UCSD-AML1 (cell line): ENCODE measurements around the gene ZGPAT.

Experiments
- DNase-seq: peaks from one replicate; lab custom pipeline; 2025; ENCODE audit not compliant: unreplicated experiment; lab: John Stamatoyannopoulos, UW

ZGPAT gene

DNA sequence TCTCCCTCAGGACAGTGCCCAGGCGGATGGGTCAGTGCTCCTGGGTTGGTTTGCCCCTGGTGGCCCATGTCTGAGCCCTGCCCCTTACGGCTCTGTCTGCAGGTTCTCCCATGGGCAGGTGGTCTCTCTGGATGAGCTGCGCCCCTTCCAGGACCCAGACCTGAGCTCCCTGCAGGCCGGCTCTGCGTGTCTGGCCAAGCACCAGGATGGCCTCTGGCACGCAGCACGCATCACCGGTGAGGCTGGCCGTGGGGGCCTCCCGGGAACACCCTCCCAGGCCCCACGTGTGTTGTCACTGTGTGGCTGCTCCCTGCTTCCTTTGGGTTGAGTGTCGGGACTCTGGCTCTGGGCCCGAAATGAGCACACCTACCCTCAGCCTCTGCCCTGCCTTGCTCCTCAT, 25.3 kb downstream of the ZGPAT start:
- DNase-seq, result no peak

GRCh38 chr20:63733579-63734081, 25.8 kb downstream of the ZGPAT start:
- no peak for DNase-seq

DNA sequence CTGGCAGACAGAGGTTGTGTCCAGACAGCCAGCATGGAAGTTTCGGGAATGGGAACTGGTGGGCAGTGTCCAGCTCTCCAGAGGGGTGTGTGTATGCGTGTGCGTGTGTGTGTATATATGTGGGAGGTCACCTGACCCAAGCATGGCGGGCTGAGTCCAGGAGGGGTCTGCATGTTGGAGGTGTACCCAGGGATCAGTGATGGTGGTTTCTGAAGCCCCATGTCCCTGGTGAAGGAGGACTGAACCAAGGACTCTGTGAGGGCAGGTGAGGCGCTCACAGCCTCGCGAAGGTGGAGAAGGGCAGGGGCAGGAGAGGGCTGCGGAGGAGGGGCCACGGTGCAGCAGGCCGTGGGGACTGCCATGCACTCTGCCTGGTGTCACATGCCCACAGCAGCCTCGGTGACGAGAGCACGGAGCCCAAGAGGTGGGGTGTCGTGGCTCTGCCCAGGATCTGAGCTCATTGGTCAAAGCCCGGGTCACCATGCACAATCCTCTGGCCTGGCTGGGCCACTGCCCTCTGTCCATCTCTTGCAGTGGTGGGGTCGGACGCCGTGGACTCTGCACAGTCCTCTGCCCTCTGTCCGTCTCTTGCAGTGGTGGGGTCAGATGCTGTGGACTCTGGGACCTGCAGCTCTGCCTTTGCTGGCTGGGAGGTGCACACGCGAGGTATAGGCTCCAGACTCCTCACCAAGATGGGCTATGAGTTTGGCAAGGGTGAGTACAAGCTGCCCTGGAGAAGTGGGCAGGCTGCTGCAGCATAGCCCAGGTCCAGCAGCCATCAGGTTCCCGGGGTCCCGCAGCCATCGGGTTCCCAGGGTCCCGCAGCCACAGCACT, 26.5 kb downstream of the ZGPAT start:
- no peak for DNase-seq

DNA sequence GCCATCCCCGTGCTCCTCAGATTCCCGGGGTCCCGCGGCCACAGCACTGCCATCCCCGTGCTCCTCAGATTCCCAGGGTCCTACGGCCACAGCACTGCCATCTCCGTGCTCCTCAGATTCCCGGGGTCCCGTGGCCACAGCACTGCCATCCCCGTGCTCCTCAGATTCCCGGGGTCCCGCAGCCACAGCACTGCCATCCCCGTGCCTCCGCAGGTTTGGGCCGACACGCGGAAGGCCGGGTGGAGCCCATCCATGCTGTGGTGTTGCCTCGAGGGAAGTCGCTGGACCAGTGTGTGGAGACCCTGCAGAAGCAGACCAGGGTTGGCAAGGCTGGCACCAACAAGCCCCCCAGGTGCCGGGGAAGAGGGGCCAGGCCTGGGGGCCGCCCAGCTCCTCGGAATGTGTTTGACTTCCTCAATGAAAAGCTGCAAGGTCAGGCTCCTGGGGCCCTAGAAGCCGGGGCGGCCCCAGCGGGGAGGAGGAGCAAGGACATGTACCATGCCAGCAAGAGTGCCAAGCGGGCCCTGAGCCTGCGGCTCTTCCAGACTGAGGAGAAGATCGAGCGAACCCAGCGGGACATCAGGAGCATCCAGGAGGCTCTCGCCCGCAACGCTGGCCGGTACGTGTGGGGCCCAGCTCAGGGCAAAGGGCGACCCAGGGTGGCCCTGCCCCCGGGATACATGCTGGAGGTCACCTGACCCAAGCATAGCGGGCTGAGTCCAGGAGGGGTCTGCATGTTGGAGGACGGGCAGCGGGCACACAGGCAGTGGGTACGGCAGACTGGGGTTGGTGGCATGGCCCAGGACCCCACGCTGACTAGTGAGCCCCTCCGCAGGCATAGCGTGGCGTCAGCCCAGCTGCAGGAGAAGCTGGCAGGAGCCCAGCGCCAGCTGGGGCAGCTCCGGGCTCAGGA, 27.4 kb downstream of the ZGPAT start:
- DNase-seq, result no peak

- DNase-seq, result no peak
Observed at GRCh38 chr20:63735859-63736718, 28.2 kb downstream of the ZGPAT start, which contains the start of gene LIME1. LIME1 (plus strand) TSS chr20:63736664; CDS start chr20:63737550, 886 bp downstream.

DNA sequence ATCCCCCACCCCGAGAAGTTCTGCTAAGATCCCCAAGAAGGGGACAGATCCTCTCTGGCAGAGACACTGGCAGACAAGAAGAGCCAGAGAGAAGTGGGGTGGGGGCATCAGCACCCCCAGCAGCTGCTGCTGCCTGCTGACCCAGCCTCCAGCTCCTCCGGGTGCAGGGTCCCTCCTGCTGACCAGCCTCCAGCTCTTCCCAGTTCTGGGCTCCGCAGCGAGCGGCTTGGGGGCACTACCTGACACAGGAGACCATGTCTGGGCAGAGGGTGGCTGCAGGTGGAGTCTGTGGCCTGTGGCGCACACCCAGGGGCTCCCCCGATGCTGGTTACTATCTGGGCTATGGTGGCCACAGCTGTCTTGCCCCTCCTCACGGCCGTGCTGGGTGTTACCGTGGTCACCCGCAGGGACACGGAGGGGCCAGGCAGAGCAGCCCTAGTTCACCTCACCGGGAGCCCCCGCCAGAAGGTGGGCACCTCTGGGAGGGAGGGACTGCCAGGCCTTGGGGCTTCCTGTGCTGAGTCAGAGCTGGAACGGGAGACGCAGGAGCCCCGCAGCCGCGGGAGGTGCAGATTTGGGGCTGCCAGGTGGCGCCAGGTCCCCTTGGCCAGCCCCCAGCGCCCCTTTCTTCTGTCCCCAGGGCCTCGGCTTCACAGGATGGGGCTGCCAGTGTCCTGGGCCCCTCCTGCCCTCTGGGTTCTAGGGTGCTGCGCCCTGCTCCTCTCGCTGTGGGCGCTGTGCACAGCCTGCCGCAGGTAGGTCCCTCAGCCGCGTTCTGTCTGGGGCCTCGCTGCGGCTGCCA, 29.3 kb downstream of the ZGPAT start:
- DNase-seq, result no peak

- DNase-seq, result no peak
Observed at GRCh38 chr20:63737695-63737944, 29.8 kb downstream of the ZGPAT start.

DNA sequence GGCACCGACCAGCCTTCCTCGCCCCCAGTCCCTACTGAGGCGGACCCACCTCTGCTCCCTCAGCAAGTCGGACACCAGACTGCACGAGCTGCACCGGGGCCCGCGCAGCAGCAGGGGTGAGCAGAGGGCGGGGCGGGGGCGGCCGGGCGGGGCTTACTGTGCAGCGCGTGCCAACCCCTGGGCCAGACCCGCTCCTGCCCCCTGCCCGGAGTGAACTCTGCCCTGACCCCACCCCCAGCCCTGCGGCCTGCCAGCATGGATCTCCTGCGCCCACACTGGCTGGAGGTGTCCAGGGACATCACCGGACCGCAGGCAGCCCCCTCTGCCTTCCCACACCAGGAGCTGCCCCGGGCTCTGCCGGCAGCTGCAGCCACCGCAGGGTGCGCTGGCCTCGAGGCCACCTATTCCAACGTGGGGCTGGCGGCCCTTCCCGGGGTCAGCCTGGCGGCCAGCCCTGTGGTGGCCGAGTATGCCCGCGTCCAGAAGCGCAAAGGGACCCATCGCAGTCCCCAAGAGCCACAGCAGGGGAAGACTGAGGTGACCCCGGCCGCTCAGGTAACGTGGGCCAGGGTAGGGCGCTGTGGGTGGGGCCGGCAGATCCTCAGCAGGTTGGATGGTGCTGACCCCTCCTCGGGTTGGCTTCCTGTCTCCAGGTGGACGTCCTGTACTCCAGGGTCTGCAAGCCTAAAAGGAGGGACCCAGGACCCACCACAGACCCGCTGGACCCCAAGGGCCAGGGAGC, 30.3 kb downstream of the ZGPAT start:
- no peak for DNase-seq

DNA sequence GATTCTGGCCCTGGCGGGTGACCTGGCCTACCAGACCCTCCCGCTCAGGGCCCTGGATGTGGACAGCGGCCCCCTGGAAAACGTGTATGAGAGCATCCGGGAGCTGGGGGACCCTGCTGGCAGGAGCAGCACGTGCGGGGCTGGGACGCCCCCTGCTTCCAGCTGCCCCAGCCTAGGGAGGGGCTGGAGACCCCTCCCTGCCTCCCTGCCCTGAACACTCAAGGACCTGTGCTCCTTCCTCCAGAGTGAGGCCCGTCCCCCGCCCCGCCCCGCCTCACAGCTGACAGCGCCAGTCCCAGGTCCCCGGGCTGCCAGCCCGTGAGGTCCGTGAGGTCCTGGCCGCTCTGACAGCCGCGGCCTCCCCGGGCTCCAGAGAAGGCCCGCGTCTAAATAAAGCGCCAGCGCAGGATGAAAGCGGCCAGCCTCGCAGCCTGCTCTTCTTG, 30.9 kb downstream of the ZGPAT start:
- no peak for DNase-seq

DNA sequence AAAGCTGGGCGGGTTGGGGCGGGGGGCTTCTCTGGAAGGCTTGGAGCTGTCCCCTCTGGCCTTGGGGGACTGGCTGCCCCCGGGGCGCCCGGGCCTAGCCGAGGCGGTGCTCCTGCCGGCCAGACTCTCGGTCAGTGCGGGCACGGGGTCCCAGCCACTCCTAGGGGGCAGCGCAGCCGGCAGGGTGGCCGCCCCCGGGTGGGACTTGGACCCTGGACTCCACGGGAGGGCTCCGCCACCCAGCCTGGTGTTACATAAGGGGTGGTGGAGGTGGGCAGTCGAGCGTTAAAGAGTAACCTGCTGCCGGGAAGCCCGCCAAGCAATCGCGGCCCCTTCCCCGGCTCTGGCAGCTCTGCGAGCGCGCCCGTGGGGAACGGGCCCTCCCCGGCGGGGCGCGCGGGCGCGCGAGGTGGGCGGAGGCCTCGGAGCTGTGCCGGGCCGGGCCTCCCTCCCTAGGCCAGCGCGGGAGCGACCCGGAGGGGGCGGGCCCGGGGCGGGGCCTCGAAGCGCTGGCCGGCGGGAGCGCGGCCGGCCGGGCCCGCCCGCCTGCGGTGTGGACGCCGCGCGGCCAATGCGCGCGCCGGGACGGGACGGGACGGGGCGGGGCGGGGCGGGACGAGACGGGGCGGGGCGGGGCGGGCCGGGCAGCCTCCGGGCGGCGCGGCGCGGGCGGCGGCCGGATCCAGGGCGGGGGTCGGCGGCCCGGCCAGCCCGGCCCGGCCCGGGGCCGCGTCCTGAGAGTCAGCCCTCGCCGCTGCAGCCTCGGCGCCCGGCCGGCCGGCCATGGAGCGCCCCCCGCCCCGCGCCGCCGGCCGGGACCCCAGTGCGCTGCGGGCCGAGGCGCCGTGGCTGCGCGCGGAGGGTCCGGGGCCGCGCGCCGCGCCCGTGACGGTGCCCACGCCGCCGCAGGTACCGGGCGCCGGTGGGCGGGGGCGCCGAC, 31.6 kb downstream of the ZGPAT start, which contains the start of gene SLC2A4RG:
Gene SLC2A4RG (plus strand): TSS at position 647 of the 940 bp plus-strand sequence. CDS start 137 bp downstream, at position 784.
- peak; percentile 77 for DNase-seq

- peak; percentile 49 for DNase-seq
Observed at GRCh38 chr20:63740070-63740626, 32.3 kb downstream of the ZGPAT start.

DNA sequence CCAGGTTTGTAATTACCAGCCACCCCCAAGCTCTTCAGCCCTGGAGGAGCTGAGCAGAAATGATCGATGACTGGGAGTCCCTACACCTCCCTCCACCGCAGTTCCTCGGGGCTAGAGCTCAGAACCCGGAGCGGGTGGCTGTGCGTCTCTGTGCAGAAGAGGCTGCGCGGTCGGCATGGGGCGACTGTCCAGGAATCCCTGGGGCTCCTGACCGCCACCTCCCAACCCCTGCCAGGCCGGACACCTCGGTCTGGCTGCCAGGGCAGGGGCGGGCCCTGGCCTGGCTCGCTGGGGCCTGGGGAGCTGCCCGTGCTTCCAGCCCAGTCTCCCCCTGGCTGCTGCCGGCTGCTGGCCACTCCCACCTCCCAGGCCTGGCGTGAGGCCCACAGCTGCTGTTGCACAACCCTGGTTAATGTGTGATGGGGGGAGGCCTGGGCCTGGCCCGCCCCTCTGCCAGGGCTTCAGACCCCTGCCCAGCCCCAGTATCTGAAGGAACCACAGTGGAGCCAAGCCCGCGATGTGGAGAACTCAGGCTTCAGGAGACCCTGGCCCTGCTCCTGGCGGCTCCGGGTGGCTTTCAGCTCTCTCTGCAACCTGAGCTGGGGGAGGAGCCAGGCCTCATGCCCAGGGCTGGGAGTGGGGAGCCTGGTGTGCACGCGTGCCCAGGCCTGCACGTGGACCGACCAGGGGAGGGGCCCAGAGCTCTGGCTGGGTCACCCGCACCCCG, 33.0 kb downstream of the ZGPAT start:
- peak; percentile 69 for DNase-seq

DNA sequence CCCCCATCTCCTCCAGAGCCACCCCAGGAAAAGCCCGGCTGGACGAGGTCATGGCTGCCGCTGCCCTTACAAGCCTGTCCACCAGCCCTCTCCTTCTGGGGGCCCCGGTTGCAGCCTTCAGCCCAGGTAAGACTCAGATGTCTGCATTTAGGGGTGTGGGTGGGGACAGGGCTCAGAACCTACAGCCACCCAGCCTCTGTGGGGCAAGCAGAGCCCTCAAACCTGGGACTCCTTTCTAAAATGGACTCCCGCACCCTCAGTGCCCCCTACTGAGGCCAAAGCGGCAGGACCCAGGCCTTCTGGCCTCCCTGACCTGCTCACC, 33.5 kb downstream of the ZGPAT start:
- no peak for DNase-seq

DNA sequence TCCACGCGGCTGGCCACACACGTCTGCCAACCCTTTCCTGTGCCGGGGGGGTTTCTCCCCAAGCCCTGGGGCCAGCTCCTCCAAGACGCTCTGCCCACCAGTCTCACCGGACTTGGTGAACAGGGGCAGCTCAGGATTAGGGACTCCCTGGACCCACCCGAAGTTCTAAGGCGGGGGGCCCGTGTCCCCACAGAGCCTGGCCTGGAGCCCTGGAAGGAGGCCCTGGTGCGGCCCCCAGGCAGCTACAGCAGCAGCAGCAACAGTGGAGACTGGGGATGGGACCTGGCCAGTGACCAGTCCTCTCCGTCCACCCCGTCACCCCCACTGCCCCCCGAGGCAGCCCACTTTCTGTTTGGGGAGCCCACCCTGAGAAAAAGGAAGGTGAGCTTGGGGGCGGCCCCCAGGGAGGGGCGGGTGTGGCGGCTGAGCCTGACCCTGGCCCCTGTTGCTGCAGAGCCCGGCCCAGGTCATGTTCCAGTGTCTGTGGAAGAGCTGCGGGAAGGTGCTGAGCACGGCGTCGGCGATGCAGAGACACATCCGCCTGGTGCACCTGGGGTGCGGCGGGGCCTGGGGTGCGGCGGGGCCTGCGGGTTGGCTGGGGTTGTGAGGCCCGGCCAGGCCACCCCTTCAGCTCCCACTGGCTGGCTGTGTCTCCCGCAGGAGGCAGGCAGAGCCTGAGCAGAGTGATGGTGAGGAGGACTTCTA, 34.0 kb downstream of the ZGPAT start:
- DNase-seq, result no peak

GRCh38 chr20:63742381-63743024, 34.7 kb downstream of the ZGPAT start:
- no peak for DNase-seq

DNA sequence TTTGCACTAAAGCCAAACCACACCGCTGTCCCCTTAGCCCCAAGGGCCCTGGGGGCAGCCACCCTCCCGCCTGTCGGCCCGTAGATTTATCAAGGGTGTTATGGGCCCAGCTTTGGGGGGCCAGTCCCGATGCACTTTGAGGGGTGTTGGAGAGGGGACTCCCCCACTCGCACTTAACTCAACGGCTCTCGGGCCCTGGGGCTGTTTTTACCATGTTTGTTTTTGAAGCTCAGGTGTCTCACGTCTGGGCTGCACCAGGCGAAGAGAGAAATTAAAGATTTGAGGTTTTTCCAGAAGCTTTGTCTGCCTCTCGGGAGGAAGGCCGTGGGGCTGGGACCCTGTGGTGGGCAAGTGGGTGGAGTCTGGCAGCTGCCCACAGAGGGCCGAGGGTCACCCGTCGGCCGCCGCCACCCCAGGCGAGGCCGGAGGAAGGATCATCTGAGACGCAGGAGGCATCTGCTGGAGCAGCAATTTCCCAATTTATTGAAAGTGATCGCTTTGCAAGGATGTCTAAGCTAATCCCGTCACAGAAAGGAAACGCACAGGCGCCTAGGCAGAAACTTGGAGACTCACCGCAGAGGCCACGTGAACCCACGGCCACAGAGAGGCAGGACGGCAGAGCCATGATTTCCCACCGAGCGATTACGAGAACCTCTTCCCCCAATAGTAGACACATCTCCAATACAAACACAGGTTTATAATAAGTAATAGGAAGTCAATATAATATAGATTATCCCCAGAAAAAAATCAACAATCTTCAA, 35.6 kb downstream of the ZGPAT start:
- no peak for DNase-seq
